ENCODE results near the gene SDK1. TPM values are rescaled to one million over a fixed set of nuclear protein-coding genes. Genes with fewer than 3 reads are reported as not detected.
"Not testable (repeated sequence)": the region's sequence is repeated elsewhere in the genome, so short reads cannot be mapped to it uniquely, and the experiment has no call there.

SDK1 gene
- total RNA-seq, 1 experiment from 2014 or later: 20.0 TPM

DNA sequence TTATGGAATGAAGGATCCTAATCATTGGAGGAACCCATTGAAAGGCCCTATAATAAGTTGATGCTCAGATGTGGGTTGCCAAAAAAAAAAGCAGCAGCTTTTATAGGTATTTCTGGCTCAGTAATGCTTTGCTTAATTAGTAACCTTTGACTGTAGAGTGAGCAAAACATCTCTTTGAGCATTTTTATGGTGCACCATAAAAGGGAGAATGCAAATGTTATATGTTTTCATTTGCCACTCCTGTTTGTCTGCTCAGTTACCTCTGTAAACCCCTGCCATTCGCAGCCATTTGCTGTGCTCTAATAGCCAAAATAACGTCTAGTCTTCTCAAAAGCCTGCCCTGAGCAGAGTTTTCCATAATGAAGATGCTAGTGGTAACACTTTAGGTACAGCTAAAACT lies 792.0 kb downstream of the SDK1 start:
- Mint-ChIP-seq H3K27ac (ENCODE audit: unreplicated experiment) (no peak overlapping the region), H3K4me1 (ENCODE audit: low read depth, unreplicated experiment) (no peaks in the 10 kb centered on the region), H3K27me3 (ENCODE audit: unreplicated experiment) (no peaks in the 10 kb centered on the region), H3K36me3 (ENCODE audit: insufficient read depth, unreplicated experiment) (no peaks in the 10 kb centered on the region), H3K9me3 (ENCODE audit: low read depth, unreplicated experiment) (peaks cover 18% of the 10 kb centered on the region), H3K4me3 (ENCODE audit: low read depth, unreplicated experiment) (no peak overlapping the region)
- BruUV-seq (replicated peaks): no TSS peak
- CTCF ChIA-PET: no interaction called here
- DNase-seq: no peak
- no peak for TF ChIP-seq CTCF (IDR thresholded peaks at IDR 0.05; ENCODE audit: unreplicated experiment)
- intact Hi-C loops (cut with micrococcal nuclease; ENCODE audit: unreplicated experiment): no loop called here

DNA sequence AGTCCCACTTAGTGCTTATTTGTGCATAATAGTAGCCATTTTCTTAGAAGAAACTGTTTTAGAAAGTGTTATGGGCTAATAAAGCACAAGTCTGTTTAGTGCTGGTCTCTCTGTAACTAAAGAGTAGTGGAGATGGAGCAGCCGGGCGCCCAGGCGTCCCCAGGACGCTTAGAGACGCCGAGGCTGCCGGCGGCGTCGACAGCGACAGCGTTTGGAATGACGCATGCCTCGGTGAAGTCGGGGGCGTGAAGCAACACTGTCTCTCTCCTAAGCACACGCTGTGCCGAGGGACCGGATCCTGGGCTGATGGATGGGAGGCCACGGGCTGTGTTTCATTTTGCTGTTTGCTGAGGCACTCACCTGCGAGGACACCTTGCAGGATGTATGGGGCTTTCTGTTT lies 792.4 kb downstream of the SDK1 start:
- no peak for TF ChIP-seq CTCF (IDR thresholded peaks at IDR 0.05; ENCODE audit: unreplicated experiment)
- BruUV-seq (replicated peaks): no TSS peak
- Mint-ChIP-seq H3K4me1 (ENCODE audit: low read depth, unreplicated experiment) (no peaks in the 10 kb centered on the region), H3K9me3 (ENCODE audit: low read depth, unreplicated experiment) (peaks cover 18% of the 10 kb centered on the region), H3K27me3 (ENCODE audit: unreplicated experiment) (no peaks in the 10 kb centered on the region), H3K36me3 (ENCODE audit: insufficient read depth, unreplicated experiment) (no peaks in the 10 kb centered on the region), H3K4me3 (ENCODE audit: low read depth, unreplicated experiment) (no peak overlapping the region), H3K27ac (ENCODE audit: unreplicated experiment) (no peak overlapping the region)
- DNase-seq: no peak
- CTCF ChIA-PET: no interaction called here
- intact Hi-C loops (cut with micrococcal nuclease; ENCODE audit: unreplicated experiment): no loop called here

DNA sequence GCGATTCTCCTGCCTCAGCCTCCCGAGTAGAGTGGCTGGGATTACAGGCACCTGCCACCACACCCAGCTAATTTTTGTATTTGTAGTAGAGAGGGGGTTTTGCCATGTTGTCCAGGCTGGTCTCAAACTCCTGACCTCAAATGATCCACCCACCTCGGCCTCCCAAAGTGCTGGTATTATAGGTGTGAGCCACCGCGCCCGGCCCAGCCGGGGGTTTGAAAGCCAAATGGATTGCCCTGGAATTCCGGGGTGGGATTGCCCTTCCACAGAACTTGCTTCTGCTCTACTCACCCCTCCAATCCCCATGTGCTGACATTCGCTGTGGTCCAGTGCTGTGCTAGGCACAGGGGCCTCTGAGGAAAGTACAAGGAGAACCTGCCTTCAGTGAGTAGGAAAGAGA lies 793.1 kb downstream of the SDK1 start:
- H3K4me1 Mint-ChIP-seq (ENCODE audit: low read depth, unreplicated experiment); CTCF ChIA-PET; H3K4me3 Mint-ChIP-seq (ENCODE audit: low read depth, unreplicated experiment); H3K36me3 Mint-ChIP-seq (ENCODE audit: insufficient read depth, unreplicated experiment); DNase-seq; intact Hi-C loops (cut with micrococcal nuclease; ENCODE audit: unreplicated experiment); BruUV-seq (replicated peaks); H3K27ac Mint-ChIP-seq (ENCODE audit: unreplicated experiment); H3K27me3 Mint-ChIP-seq (ENCODE audit: unreplicated experiment): not testable (repeated sequence)
- H3K9me3 Mint-ChIP-seq (ENCODE audit: low read depth, unreplicated experiment): peaks cover 18% of the 10 kb centered on the region

DNA sequence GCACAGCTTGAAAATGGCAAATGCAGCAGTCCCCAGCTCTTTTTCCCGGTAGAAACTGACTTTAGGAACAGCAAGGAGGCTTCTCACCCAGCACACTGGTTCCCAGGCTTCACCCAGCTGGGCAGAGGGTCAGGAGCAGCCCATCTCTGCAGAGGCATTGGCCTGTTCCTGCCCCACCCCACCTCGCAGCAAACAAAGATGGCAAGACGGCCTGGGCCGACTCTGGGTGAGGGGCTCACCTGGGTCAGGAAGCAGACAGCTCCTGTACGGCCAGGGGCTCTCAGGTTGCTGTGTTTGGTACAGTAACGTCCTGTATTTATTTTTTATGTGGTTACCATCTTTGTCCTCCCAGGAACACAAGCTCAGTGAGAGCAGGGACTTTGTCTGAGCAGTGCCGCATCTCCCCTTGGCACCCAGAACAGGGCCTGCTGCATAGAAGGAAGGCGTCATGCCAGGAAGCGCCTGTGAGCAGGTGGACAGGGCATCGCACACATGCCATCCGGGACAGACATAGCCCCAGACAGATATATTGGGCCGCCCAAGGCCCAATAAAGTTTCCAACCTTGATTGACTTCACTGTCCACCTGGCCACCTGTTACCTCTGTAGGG lies 796.1 kb downstream of the SDK1 start:
- Mint-ChIP-seq H3K27ac (ENCODE audit: unreplicated experiment) (no peak overlapping the region), H3K36me3 (ENCODE audit: insufficient read depth, unreplicated experiment) (no peaks in the 10 kb centered on the region), H3K4me1 (ENCODE audit: low read depth, unreplicated experiment) (no peaks in the 10 kb centered on the region), H3K27me3 (ENCODE audit: unreplicated experiment) (no peaks in the 10 kb centered on the region), H3K4me3 (ENCODE audit: low read depth, unreplicated experiment) (no peak overlapping the region), H3K9me3 (ENCODE audit: low read depth, unreplicated experiment) (no peaks in the 10 kb centered on the region)
- TF ChIP-seq CTCF (IDR thresholded peaks at IDR 0.05; ENCODE audit: unreplicated experiment): no peak
- DNase-seq: no peak
- intact Hi-C loops (cut with micrococcal nuclease; ENCODE audit: unreplicated experiment): no loop called here
- CTCF ChIA-PET: no interaction called here
- BruUV-seq (replicated peaks): no TSS peak

DNA sequence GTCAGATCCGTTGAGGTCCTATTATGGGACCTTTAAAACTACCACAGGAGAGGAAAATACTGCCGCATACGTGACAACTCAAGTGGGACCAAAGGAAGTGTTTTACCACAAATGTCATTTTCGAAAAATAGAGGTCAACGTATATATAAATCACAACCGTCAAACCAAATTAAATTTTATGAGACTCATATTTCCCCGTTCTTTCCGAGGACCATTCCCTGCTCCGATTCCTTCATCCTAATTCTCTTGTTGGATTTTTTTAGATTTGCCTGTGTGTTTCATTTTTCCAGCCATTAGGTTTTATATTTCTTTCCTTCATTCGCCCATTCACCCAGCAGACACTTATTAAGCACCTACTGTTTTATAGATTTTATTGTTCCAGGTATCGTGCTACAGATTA lies 797.1 kb downstream of the SDK1 start:
- no peak for DNase-seq
- H3K36me3 Mint-ChIP-seq (ENCODE audit: insufficient read depth, unreplicated experiment): no peaks in the 10 kb centered on the region
- H3K4me3 Mint-ChIP-seq (ENCODE audit: low read depth, unreplicated experiment): no peak overlapping the region
- no peaks in the 10 kb centered on the region for H3K9me3 Mint-ChIP-seq (ENCODE audit: low read depth, unreplicated experiment)
- H3K27ac Mint-ChIP-seq (ENCODE audit: unreplicated experiment): no peak overlapping the region
- H3K27me3 Mint-ChIP-seq (ENCODE audit: unreplicated experiment): no peaks in the 10 kb centered on the region
- intact Hi-C loops (cut with micrococcal nuclease; ENCODE audit: unreplicated experiment): no loop called here
- CTCF ChIA-PET: interaction anchor here (1.0 kb wide), 1 partner anchor 10 kb away, joined by 3 read pairs; no protein-coding TSS in a partner anchor
- BruUV-seq (replicated peaks): no TSS peak
- no peaks in the 10 kb centered on the region for H3K4me1 Mint-ChIP-seq (ENCODE audit: low read depth, unreplicated experiment)
- no peak for TF ChIP-seq CTCF (IDR thresholded peaks at IDR 0.05; ENCODE audit: unreplicated experiment)
